ENCODE results near the gene ABO.
"Not testable (repeated sequence)": the region's sequence is repeated elsewhere in the genome, so short reads cannot be mapped to it uniquely, and the experiment has no call there.

- TF ChIP-seq POLR2A, CTCF (IDR thresholded peaks at IDR 0.05): not testable (repeated sequence)
Observed at GRCh38 chr9:133283255-133284032, 8.4 kb upstream of the ABO start.
